Astrocyte of the spinal cord (primary cell): ENCODE results near the gene MTMR12.

ENCODE experiments used
- DNase-seq: peaks from one replicate; pipeline ENCODE4 v3.0.0; 2011; ENCODE audit warnings: low read depth, low spot score
- H3K4me3 ChIP-seq: 2 replicates; pipeline ENCODE4 v1.5.1; 2011; ENCODE audit warnings: low read depth, mild to moderate bottlenecking, low read length, moderate library complexity
- in situ Hi-C: cut with HindIII; loops from 2 replicates; pipeline ENCODE4 v1.10.0; 2017; ENCODE audit warnings: low sequenced_read_pairs
- TF ChIP-seq, protein P1 (sequence below): IDR thresholded peaks from 2 replicates; pipeline ENCODE4 v1.5.1; 2012; ENCODE audit warnings: low read depth, mild to moderate bottlenecking, low read length, inconsistent platforms

The MTMR12 gene

DNA sequence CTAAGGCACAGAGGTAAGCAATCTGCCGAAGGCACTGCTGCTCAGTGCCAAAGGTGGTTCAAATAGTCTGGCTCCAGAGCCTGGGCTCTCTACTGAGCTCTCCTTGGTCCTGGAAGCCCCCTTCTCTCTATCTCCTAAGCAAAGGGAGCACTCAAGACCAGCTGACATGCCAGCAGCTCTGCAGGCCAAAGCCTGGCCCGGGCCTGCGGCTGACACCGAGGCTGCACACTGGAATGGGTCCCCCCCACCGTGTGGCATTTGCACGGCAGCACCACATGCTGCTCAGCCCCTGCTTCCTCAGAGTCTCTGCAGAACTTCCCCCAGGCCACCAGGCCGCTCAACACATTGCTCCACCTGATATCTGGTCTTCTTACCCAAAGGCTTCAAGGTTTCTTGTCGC lies 80.8 kb downstream of the MTMR12 start:
- in situ Hi-C loops = no loop called here
- no peak for DNase-seq
- H3K4me3 ChIP-seq = no peak overlapping the region
- TF ChIP-seq, protein P1, sequence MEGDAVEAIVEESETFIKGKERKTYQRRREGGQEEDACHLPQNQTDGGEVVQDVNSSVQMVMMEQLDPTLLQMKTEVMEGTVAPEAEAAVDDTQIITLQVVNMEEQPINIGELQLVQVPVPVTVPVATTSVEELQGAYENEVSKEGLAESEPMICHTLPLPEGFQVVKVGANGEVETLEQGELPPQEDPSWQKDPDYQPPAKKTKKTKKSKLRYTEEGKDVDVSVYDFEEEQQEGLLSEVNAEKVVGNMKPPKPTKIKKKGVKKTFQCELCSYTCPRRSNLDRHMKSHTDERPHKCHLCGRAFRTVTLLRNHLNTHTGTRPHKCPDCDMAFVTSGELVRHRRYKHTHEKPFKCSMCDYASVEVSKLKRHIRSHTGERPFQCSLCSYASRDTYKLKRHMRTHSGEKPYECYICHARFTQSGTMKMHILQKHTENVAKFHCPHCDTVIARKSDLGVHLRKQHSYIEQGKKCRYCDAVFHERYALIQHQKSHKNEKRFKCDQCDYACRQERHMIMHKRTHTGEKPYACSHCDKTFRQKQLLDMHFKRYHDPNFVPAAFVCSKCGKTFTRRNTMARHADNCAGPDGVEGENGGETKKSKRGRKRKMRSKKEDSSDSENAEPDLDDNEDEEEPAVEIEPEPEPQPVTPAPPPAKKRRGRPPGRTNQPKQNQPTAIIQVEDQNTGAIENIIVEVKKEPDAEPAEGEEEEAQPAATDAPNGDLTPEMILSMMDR = no peak

DNA sequence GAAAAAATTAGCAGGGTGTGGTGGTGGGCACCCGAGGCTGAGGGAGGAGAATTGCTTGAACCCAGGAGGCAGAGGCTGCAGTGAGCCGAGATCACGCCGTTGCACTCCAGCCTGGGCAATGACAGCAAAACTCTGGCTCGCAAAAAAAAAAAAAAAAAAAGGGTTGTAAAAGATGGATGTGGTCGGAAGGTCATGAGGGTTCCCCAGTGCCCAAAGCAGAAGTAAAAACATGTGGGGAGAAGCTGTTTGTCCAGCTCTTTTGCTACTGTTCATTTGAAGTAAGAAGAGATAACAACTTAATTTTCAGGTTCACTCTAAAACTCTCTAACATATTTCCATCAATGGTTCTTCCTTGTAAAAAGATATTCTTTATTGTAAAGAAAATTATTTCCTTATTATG lies 81.5 kb downstream of the MTMR12 start:
- DNase-seq = no peak
- H3K4me3 ChIP-seq = no peak overlapping the region
- in situ Hi-C loops = no loop called here
- TF ChIP-seq, protein P1 = no peak

DNA sequence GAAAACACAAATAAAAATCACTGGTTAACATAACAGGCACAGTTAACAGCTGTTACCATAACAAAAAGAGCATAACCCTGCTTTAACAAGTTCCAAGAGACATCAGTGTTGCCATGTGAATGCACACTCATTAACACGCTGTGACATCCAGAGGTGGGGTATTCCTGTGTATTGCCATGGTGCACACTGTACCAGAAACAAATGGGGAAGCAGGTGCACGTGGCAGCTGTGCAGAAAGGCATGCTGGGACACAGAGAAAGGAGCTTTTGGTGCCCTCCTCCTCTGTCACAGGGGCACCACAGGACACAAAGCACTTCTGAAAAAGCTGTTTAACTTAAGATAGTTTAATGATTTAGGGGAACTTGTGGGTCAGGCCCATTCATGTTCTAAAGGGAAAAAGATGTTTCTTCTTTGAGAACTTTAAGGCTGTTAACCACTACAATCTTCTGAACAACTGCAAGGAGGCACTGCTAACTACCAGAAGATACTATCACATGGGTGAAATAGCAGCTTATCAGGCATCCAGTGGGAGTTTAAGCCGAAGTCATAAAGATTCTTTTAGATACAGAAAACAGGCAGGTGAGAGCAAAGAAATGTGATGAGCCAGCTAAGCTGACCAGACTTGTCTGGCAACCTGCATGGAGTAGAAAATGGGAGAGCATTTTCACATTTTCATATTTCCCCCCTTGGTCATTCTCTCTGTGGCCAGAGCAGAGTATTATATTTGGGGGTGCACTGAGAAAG lies 82.2 kb downstream of the MTMR12 start:
- H3K4me3 ChIP-seq = no peak overlapping the region
- TF ChIP-seq, protein P1 = no peak
- DNase-seq = no peak
- in situ Hi-C loops = no loop called here

DNA sequence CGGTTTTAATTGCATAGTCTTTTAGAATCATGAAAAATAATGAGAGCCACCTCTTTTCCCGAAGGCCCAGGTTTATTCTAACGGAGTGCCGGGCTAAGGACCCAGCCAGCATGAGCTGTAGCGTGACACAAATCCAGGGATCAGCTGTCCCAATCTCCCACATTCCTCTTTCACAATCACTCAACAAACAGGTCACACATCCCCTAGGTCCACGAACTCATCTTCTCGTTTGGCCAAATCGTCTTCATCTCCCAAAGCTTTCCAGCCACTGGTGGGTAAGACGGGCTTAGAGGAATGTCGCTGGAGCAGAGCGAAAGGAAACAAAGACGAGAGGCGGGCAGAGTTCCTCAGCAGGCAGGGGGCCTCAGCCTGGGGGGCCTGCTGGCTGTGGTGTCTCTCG lies 83.2 kb downstream of the MTMR12 start:
- in situ Hi-C loops = no loop called here
- DNase-seq = no peak
- no peak overlapping the region for H3K4me3 ChIP-seq
- TF ChIP-seq, protein P1 = no peak

DNA sequence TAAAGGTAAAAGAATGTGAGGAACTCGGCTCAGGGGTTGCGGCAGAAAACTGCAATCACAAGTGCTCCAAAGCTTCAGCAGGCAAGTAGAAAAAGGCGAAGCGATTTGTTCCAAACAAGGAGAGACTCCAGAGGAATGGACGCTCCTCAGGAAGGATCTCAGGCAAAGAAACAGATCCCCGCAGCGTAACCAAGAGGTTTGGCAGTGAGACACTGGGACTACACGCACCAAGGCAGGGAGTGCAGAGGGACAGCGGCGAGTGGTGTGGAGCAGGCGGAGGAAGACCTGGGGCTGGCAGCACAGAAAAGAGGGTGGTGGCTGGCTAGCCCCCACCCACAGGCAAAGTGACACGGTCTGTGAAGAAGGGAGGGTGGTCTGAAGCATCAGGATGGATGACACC lies 83.9 kb downstream of the MTMR12 start:
- in situ Hi-C loops = no loop called here

DNA sequence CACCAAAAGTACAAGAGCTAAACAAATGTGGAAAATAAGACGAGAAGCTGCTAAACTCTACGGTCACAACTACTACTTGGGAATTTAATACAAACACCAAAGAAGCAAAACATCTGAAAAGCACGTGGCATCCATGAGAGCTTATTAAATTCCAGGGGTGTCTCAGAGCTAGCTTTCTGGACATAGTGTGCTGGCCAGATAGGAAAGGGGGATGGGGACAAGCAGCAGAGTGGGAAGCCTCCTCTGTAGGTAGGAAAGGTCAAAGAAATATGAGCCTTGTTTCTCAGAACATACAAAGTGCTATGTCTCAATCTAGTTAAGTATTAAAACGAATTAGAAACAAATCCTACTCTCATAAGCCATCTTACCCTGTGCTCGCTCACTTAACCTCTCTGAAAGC lies 87.3 kb downstream of the MTMR12 start:
- TF ChIP-seq, protein P1 = no peak
- H3K4me3 ChIP-seq = no peak overlapping the region

More for the DNA sequence above, 83.9 kb downstream of the MTMR12 start:
- no peak overlapping the region for H3K4me3 ChIP-seq
- TF ChIP-seq, protein P1 = no peak
- no peak for DNase-seq

More for the DNA sequence above, 87.3 kb downstream of the MTMR12 start:
- in situ Hi-C loops = no loop called here
- DNase-seq = peak; percentile 63
